Cardiac muscle cell (in vitro differentiated cells and primary cell): ENCODE measurements around the gene GNRHR. TPM values are rescaled to one million over a fixed set of nuclear protein-coding genes. Genes with fewer than 3 reads are reported as not detected.

Source experiments
- DNase-seq, 2 donors: peaks; one replicate each; pipeline versions ENCODE4 v3.0.0 to v3.0.0-alpha.2; 2010 to 2017; ENCODE audit warnings: low read depth in 1 of 2, low spot score in 1 of 2
- H3K27ac ChIP-seq: fragments of 200-600 bp; sonication (generic); 2 replicates; pipeline ENCODE4 v1.5.1; 2016
- H3K27me3 ChIP-seq: fragments of 200-600 bp; sonication (generic); 2 replicates; pipeline ENCODE4 v1.6.0; 2016; ENCODE audit warnings: control low read depth
- H3K36me3 ChIP-seq: fragments of 200-600 bp; sonication (generic); 2 replicates; pipeline ENCODE4 v1.5.1; 2016; ENCODE audit warnings: control low read depth
- H3K4me1 ChIP-seq: fragments of 200-600 bp; sonication (generic); 2 replicates; pipeline ENCODE4 v1.8.1; 2017; ENCODE audit warnings: low read depth, mild to moderate bottlenecking, mixed run types
- H3K4me3 ChIP-seq: fragments of 200-600 bp; sonication (generic); 2 replicates; pipeline ENCODE4 v1.5.1; 2016; ENCODE audit warnings: mild to moderate bottlenecking
- H3K9me3 ChIP-seq: fragments of 200-600 bp; sonication (generic); 2 replicates; pipeline ENCODE4 v1.5.1; 2017; ENCODE audit warnings: low read depth, mild to moderate bottlenecking, control low read depth
- CTCF ChIP-seq: IDR thresholded peaks from 2 replicates; pipeline ENCODE4 v1.5.1; 2012; ENCODE audit warnings: low read depth, mild to moderate bottlenecking, low read length
- polyA plus RNA-seq: library from polyadenylated mRNA; unstranded; fragments of >200 nt; fragmentation: Nextera tagmentation; extraction: Ambion mirVana; gene quantifications from 2 replicates; pipeline ENCODE4 v1.2.1, GENCODE V29; 2016
- total RNA-seq: library from RNA; depleted of rRNA; stranded (reverse); fragments of >200 nt; gene quantifications from 2 replicates; pipeline ENCODE4 v1.2.3, GENCODE V29; 2016

GNRHR gene
- total and polyA plus RNA-seq, 2 experiments from 2014 or later = 0.22 TPM; not detected in 1

- TF ChIP-seq CTCF = no peak
- H3K27ac ChIP-seq = no peak overlapping the region
- no peaks in the 10 kb centered on the region for H3K36me3 ChIP-seq
These were observed 26.9 kb downstream of the GNRHR start for GRCh38 chr4:67727124-67727850.

GRCh38 chr4:67725981-67726380 is 28.2 kb downstream of the GNRHR start:
- no peaks in the 10 kb centered on the region for H3K36me3 ChIP-seq
- no peaks in the 10 kb centered on the region for H3K4me1 ChIP-seq
- H3K4me3 ChIP-seq = no peak overlapping the region
- no peaks in the 10 kb centered on the region for H3K27me3 ChIP-seq
- TF ChIP-seq CTCF = no peak
- no peaks in the 10 kb centered on the region for H3K9me3 ChIP-seq
- no peak overlapping the region for H3K27ac ChIP-seq
- DNase-seq = no peak

More at GRCh38 chr4:67727124-67727850, 26.9 kb downstream of the GNRHR start:
- no peak overlapping the region for H3K4me3 ChIP-seq
- H3K4me1 ChIP-seq = no peaks in the 10 kb centered on the region
- H3K27me3 ChIP-seq = no peaks in the 10 kb centered on the region
- DNase-seq = peak in 1 of 2 donors; percentile 83
- no peaks in the 10 kb centered on the region for H3K9me3 ChIP-seq

- Histone ChIP-seq H3K9me3 (no peaks in the 10 kb centered on the region), H3K27ac (no peak overlapping the region), H3K36me3 (no peaks in the 10 kb centered on the region), H3K4me3 (no peak overlapping the region), H3K27me3 (no peaks in the 10 kb centered on the region), H3K4me1 (no peaks in the 10 kb centered on the region)
- TF ChIP-seq CTCF = no peak
- peak in 1 of 2 donors; percentile 38 for DNase-seq
These were observed 29.1 kb downstream of the GNRHR start for GRCh38 chr4:67725132-67725531.

- no peaks in the 10 kb centered on the region for H3K4me1 ChIP-seq
- H3K27me3 ChIP-seq = no peaks in the 10 kb centered on the region
- TF ChIP-seq CTCF = peak; percentile 20
- no peaks in the 10 kb centered on the region for H3K9me3 ChIP-seq
- DNase-seq = no peak
- no peaks in the 10 kb centered on the region for H3K36me3 ChIP-seq
- no peak overlapping the region for H3K4me3 ChIP-seq
- no peak overlapping the region for H3K27ac ChIP-seq
These were observed 30.2 kb downstream of the GNRHR start for GRCh38 chr4:67723949-67724348.

- TF ChIP-seq CTCF = no peak
- no peaks in the 10 kb centered on the region for H3K27me3 ChIP-seq
- no peaks in the 10 kb centered on the region for H3K9me3 ChIP-seq
- DNase-seq = no peak
- H3K27ac ChIP-seq = no peak overlapping the region
- H3K4me1 ChIP-seq = no peaks in the 10 kb centered on the region
- no peaks in the 10 kb centered on the region for H3K36me3 ChIP-seq
- H3K4me3 ChIP-seq = no peak overlapping the region
These were observed 30.8 kb downstream of the GNRHR start for GRCh38 chr4:67723341-67723740.
